DMS53 treated with DMSO at 0.1 percent for 48 hours (cell line): Measurements from ENCODE around the gene LRRC15.

Experiments used
- DNase-seq: peaks from one replicate; lab custom pipeline; 2025; ENCODE audit not compliant: unreplicated experiment; lab: John Stamatoyannopoulos, UW

Gene LRRC15

DNA sequence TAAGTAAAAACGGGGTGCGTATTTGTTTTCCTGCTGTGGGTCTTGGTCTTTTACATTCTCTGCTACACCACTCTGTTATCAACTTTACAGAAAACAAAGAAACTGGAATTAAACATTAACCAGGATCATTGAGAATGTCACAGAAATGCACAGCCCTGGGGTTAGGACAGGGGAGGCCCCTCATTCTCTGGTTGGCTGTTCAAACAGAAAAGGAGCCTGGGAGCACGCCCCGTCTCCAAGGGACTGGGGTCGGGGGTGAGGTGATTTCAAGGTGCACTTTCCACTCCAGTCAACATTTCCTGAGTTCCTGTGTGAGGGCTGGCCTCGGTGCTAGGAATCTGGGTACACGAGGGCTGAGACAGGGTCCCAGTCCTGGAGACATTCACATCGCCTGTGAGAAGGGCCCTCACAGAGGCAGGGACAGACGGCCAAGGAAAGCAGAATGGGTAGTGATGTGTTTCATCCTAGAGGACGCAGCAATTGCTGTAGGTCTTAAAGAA lies 48.7 kb downstream of the LRRC15 start:
- DNase-seq = peak; percentile 31

- no peak for DNase-seq
These were observed 49.4 kb downstream of the LRRC15 start for GRCh38 chr3:194320100-194320499.

DNA sequence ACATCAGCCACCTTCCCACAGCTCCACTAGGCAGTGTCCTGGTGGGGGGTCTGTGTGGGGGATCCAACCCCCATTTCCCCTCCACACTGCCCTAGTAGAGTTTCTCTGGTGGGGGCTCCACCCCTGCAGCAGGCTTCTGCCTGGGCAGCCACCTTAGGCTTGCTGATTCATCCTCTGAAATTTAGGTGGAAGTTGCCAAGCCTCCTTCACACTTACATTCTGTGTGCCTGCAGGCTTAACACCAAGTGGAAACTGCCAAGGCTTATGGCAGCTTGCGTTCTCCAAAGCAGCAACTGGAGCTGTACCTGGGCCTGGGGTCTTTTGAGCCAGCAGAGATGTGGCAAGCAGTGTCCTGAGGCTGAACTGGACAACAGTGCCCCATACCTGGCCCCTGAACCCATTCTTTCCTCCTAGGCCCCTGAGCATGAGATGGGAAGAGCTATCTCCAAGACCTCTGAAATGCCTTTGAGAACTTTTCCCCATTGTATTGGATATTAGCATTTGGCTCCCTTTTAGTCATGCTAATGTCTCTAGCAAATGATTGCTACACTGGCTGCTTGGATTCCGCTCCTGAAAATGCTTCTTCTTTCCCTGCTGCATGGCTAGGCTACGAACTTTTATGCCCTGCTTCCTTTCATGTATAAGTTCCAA lies 50.9 kb downstream of the LRRC15 start:
- DNase-seq = no peak

- DNase-seq = no peak
These were observed 52.6 kb downstream of the LRRC15 start for GRCh38 chr3:194316918-194317317.

DNA sequence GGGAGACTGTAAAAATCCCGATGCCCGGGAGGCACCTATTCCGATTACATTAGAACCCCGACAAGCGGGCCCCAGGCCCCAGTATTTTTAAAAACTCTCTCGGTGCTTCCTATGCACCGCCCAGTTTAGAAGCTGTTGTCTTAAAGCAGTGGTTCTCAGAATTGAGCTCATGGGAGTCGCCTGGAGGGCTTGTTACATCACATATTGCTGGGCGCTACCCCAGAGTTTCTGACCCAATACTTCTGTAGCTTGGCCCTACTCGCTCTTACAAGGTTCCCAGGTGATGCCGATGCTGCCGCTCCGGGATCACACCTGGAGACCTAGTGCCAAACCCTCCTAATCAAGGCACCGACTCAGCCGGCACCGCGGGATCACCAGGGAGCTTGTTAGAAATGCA lies 53.6 kb downstream of the LRRC15 start:
- DNase-seq = peak; percentile 36

DNA sequence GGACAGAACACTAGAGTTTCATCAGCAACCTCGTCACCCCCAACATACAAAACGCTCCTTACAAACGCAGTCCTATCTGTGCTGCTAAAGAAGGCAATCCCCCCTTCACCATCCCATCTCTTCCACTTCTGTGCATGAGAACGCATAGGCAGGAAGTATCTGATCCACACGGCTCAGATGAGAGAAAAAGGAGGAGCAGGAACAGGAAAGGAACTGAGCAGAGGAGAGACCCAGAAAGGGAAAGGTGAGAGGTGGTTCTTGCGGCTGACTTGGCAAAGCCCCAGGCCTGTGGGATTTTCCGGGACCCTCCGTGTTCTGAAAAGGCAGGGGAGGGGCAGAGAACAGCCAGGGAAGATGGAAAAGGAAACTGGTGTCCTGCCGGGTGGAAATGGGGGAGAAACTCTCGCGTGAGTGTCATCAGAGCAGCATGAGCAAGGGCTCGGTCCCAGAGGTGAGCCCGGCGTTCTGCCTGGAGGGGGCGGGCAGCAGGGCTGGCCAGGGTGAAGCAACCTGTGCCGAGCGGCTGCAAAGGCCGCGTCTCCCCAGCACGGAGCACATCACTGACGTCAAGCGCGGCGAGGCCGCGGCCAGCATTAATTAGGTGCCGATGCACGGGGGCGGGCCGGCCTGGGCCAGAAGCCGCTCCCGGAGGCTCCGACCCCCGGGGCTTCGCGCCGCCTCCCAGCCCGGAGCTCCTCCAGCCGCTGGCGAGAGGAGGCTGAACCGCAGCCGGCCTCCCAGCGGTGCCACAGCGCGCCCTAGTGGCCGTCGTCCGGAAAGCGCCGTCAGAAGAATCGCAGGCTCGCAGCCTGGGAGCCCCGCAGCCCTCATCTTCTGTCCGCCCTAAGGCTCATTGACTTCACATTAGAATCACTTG lies 54.2 kb downstream of the LRRC15 start:
- DNase-seq = peak; percentile 76

DNA sequence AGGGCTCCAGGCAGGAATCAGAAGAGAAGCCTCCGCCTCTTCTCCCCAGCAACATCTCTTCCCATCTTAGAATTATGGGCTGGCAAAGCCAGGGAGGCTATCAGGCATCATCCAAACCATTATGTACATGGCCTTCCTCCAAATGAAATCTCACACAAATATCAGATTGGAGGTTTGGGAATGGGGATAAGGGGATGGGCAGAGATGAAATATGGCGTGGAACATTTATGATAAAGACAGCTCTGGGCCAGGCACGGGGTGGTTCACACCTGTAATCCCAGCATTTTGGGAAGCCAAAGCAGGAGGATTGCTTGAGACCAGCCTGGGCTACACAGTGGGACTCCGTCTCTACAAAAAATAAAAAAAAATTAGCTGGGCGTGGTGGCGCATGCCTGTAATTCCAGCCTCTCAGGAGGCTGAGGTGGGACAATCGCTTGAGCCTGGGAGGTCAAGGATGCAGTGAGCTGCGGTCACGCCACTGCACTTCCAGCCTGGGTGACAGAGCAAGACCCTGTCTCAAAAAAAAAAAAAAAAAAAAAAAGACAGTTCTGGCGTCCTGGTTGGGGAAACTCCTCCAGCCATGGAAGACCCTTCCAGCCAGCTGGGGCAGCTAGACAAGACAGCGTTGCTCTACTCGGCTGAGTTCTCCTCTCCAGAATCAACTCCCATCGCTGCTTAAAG lies 55.0 kb downstream of the LRRC15 start:
- DNase-seq = no peak

GRCh38 chr3:194313560-194314387 lies 55.8 kb downstream of the LRRC15 start:
- DNase-seq = no peak

DNA sequence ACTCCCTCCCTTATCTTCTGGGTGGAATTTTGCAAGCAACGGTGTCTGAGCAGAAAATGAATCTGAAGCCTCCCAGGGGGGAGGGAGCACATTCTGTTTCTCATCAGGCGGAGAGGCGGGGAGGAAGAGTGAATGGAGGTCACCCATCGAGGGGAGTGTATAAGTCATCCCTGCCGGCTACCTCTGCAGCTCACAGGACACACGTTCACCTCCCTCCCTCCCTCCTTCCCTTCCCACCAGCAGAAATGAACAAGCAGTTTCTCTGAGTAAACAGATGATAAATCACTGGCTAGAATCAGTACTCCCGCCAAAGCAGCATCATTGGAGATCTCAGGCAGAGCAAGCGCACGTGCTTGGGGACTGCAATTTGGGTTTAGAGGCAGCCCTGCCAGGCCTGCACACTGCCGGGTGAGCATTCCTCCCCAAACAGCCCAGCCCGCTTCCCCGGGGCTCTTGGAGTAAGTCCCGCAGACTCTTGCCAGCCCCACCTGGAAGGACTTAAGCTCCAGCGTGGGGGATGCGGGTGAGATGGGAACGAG lies 56.7 kb downstream of the LRRC15 start:
- peak; percentile 65 for DNase-seq

- DNase-seq = peak; percentile 42
These were observed 57.3 kb downstream of the LRRC15 start for GRCh38 chr3:194312186-194312742.

DNA sequence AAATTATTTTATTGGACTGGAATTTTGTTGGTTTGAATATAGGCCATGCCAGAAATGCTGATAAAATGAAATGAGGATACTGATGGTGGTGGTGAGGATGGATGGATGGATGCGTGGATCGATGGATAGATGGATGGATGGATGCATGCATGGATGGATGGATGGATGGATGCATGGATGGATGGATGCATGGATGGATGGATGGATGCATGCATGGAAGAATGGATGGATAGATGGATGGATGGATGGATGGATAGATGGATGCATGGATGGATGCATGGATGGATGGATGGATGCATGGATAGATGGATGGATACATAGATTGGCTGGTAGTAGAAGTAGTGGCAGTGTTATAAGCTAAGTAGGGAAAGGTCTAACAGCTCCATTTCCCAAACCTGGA lies 58.5 kb downstream of the LRRC15 start:
- no peak for DNase-seq

- DNase-seq = no peak
These were observed 59.3 kb downstream of the LRRC15 start for GRCh38 chr3:194310060-194310835.

DNA sequence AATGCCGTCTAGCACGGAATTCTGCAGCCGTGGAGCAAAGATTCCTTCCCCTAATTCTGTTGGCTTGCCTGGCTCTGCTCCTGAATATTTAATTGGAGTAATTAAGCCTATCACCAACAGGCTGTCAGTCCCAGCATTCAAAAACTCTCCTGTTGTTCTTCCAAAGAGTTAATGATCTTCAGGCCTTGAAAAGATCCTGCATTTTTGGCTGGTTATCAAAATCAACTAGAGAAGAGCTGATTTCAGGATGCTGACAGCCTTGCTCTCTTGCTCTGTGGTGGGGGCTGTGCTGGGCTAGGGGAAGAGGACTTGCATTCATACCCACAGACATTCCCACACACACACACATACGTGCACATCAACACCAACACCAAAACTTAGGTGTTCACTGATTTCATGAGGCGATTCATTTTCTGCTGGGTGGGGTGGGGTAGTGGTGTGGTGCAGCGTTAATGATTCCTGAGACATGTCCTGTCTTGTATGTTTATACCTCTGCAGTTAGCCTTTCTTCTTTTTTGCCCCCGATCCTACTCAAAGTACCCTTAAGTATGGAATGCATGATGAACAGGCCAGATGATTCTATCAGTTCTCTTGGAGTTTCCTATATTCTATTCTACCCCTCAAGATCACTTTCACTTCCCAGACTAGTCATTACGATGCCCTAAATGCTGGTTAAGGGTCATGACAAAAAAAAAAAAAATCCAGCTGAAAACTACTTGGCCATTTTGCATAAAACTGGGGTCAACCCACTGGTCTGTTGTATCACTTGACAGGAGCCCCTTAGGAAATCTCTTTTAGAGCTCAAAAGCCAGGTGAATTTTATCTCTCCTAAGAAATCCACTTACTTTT lies 60.7 kb downstream of the LRRC15 start:
- DNase-seq = no peak

- DNase-seq = no peak
These were observed 61.7 kb downstream of the LRRC15 start for GRCh38 chr3:194307849-194308248.

DNA sequence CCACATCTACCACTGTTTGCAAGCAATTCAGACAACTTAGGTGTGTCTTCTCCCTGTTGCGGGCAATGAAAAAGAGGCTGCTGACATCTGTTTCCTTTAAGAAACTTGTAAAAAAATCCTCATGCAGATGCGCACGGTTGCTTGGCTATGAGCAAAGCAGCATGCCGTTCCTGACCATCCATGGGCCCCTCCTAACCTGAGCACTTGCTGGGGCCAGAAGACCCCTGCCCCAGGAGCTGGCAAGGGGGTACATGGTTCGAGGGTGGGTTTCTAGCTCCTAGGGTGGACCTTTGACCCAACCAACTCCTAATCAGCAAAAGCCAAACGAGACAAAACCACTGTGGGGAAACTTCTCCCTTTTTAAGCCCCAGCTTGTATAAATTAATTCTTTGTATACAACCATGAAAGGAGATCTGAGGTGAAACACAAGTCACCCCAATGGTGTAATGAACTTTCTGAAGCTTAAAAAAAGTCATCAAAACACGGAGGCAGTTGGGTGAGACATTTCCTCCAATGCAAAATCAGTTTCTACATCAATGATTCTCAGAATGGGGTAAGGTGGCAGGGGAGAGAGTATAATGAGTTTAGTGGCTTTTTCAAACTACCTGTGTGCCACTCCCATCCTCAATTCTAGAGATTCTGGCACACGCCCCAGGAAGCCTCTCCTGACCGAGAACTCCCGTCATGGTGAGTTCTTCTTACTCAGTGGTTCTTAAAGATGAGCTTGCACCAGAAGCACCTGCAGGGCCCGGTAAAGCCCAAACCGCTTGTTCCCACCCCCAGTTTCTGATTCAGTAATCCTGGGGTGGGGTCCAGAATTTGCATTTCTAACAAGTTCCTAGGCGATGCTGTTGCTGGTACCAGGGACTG lies 62.5 kb downstream of the LRRC15 start:
- DNase-seq = no peak

GRCh38 chr3:194306109-194306686 lies 63.3 kb downstream of the LRRC15 start:
- DNase-seq = no peak
